GF-D8 (cell line): ENCODE data around the gene GORASP1.
A peak's percentile ranks its signal among the peaks of the same experiment; 100 is the strongest.
"Not testable (repeated sequence)": the region's sequence is repeated elsewhere in the genome, so short reads cannot be mapped to it uniquely, and the experiment has no call there.

Source experiments
- DNase-seq: peaks from one replicate; lab custom pipeline; 2025; lab: John Stamatoyannopoulos, UW

Gene GORASP1

GRCh38 chr3:39064646-39065045, 42.8 kb downstream of the GORASP1 start:
- DNase-seq, result no peak

- DNase-seq, result no peak
These were observed 44.3 kb downstream of the GORASP1 start for GRCh38 chr3:39063143-39063542.

- DNase-seq, result no peak
These were observed 45.2 kb downstream of the GORASP1 start for GRCh38 chr3:39062180-39062579.

DNA sequence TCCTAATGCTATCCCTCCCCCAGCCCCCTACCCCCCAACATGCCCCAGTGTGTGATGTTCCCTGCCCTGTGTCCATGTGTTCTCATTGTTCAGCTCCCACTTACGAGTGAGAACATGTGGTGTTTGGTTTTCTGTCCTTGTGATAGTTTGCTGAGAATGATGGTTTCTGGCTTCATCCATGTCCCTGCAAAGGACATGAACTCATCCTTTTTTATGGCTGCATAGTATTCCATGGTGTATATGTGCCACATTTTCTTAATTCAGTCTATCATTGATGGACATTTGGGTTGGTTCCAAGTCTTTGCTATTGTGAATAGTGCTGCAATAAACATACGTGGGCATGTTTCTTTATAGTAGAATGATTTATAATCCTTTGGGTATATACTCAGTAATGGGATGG, 46.2 kb downstream of the GORASP1 start:
- not testable (repeated sequence) for DNase-seq

DNA sequence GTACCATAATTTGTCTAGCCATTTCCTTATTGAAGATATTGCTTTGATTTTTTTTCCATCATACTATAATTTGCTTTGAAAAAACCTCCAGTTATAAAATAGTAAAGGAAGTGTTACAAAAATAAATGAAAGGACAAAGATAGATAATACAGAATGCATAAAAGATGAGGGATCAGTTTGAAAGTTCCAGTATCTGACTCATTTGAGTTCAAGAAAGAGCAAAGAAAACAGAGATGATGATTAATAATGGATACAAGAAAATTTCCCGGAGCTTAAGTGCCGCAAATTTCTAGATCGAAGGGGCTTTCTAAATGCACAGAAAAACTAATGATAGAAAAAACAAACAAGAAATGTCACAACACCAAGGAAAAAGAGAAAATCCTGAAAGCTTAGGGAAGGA, 51.3 kb downstream of the GORASP1 start:
- no peak for DNase-seq

- DNase-seq, result no peak
These were observed 53.7 kb downstream of the GORASP1 start for GRCh38 chr3:39053696-39054095.

DNA sequence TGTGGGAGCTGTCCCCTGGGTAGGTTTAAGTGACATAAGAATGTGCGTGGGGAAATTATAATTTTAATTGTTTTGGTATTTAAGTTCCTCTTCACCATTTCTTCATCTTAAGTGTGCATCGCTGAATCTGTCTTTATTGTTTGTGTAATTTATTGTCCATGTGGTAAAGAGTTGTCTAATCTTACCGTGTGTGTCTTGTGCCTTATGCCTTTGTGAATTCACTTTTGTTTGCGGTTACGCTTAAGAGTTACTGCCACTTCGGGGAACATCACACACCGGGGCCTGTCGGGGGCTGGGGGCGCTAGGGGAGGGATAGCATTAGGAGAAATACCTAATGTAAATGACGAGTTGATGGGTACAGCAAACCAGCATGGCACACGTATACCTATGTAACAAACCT, 54.8 kb downstream of the GORASP1 start:
- no peak for DNase-seq

GRCh38 chr3:39051649-39052561, 55.5 kb downstream of the GORASP1 start, which contains the start of the genes SCN11A and WDR48:
Gene SCN11A (minus strand): TSS chr3:39051944. CDS start chr3:38950362, 101,582 bp downstream.
Gene WDR48 (plus strand): TSS chr3:39052016. CDS start chr3:39052026, 10 bp downstream.
- DNase-seq, result peak; percentile 69

DNA sequence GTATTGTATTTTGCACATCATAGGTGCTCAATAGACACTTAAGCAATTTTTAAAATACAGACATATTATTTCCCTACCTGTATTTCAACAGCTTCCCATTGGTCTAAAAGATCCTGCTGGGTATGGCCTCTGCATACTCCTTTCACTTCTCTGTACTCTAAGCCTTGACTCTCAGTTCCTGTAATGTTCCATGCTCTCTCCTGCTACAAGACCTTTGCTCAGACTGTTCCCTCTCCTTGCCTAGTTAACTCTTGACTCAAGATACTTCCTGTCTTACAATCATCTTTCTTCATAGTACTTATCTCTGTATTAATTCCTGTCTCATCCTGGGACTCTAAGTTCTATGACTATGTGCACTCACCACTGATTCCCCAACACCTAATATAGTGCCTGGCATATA, 57.4 kb downstream of the GORASP1 start:
- DNase-seq, result no peak
